GM12874 (cell line): Measurements from ENCODE around the gene SAGE1.

Source experiments
- TF ChIP-seq, protein P1 (sequence below): IDR thresholded peaks from 2 replicates; pipeline ENCODE4 v1.5.1; 2011; ENCODE audit warnings: low read depth, mild to moderate bottlenecking, control low read depth, low read length, moderate library complexity; ENCODE audit not compliant: insufficient read depth

Gene SAGE1

DNA sequence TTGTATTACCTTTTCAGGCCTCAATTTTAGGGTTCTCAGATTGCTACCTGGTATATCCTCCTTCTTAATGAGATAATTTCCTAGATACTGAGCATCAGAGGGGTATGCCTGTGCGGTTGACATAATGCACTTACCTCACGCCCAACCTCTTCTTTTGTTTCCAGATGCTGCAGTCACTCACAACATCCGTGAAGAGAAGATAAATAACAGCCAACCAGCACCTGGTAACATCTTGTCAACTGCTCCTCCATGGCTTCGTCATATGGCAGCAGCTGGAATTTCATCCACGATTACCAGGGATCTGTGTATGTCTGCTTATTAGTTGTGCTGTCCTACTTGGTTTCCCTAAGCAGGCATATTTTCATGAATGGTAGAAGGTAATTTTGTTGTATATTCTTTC, 16.7 kb downstream of the SAGE1 start:
- TF ChIP-seq, protein P1, sequence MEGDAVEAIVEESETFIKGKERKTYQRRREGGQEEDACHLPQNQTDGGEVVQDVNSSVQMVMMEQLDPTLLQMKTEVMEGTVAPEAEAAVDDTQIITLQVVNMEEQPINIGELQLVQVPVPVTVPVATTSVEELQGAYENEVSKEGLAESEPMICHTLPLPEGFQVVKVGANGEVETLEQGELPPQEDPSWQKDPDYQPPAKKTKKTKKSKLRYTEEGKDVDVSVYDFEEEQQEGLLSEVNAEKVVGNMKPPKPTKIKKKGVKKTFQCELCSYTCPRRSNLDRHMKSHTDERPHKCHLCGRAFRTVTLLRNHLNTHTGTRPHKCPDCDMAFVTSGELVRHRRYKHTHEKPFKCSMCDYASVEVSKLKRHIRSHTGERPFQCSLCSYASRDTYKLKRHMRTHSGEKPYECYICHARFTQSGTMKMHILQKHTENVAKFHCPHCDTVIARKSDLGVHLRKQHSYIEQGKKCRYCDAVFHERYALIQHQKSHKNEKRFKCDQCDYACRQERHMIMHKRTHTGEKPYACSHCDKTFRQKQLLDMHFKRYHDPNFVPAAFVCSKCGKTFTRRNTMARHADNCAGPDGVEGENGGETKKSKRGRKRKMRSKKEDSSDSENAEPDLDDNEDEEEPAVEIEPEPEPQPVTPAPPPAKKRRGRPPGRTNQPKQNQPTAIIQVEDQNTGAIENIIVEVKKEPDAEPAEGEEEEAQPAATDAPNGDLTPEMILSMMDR, result no peak

DNA sequence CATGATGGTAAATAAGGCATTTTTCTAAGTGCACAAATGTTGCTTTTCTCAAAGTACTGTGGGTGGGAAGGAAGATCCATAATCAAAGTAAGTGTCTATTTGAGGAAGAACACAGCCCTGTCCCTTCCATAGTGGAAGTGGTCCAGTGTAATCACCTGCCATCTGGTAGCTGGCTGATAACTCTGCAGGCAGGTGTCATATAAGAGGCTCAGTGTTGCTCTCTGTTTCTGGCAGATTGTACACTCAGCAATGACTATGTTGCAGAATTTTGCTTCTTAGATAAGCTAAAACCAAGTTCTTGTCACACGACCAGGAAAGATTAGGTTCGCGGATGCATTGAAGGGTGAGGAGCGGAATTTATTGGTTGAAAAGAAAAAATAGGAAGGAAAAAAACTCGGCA, 20.9 kb downstream of the SAGE1 start:
- TF ChIP-seq, protein P1, result no peak

DNA sequence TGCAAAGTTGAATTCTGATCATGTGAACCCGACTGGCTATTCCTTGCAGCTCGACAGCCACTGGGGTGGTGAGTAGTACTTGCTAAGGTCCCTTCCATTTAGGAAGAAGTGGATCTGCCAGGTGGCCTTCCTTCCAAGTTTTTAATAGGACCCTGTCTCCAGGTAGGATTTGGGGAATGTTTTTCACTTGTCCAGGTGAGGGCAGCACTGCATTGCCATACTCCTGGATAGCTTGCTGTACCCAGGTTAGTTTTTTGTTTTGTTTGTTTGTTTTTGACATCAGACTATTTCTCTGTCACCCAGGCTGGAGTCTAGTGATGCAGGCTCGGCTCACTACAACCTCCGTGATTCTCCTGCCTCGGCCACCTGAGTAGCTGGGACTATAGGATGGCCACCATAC, 29.8 kb downstream of the SAGE1 start:
- TF ChIP-seq, protein P1, result no peak

DNA sequence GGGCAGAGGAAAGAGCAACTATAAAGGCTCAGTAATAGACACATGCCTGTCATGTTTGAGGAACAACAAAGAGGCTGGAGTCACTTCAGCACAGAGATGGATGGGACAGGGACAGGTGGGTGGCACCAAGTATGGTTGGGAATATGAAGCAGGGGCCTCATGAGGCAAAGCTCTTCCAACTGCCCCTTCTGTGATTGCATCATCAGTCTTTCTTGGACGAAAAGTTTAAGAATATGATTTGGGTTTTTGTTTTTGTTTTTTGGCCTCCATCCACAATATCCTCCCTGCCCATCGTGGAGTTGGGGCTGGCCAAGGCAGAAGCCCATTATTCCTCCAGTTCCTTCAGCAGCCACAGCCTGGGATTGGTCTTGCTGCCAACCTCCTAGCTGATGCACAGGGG, 34.4 kb downstream of the SAGE1 start:
- TF ChIP-seq, protein P1, result no peak

DNA sequence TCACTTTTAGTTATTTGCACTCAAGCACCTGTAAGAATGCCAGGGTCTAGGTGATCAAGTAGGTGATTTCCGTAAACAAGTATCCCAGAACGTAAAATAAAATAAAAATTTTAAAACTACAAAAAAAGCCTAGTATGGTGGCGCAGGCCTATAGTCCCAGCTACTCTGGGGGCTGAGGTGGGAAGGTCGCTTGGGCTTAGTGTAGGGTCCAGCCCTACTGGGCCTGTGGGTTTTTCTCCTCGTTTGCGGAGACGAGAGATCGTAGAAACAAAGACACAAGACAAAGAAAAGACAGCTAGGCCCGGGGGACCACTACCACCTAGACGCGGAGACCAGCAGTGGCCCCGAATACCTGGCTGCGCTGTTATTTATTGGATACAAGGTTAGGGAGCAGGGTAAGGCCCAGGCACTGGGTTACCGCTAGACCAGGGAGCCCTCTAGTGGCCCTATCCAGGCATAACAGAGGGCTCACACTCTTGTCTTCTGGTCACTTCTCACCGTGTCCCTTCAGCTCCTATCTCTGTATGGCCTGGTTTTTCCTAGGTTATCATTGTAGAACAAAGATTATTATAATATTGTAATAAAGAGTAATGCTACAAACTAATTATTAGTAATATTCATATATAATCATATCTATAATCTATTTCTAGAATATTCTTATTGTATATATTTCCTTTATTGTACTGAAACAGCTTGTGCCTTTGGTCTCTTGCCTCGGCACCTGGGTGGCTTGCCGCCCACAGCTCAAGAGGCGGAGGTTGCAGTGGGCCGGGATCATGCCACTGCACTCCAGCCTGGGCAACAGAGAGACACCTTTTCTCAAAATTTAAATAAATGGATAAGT, 38.4 kb downstream of the SAGE1 start:
- TF ChIP-seq, protein P1, result peak; percentile 65

DNA sequence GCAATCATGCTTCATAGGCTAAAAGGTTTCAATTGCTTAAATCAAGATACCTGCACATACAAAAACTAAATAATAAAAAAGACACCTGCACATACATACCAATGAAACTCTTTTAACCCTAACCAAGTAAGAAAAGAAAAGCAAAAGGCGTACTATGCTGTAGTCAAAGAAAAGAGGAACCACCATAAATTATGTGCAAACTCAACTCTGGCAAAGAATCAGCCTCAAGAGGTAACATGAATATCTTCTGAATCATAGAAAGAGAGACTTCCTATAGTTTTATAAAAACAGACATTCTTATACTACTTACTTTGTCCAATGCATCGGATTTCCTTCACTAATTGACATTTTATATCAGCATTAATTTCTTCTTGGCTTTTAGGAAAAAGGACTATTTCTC, 51.0 kb downstream of the SAGE1 start:
- TF ChIP-seq, protein P1, result no peak

DNA sequence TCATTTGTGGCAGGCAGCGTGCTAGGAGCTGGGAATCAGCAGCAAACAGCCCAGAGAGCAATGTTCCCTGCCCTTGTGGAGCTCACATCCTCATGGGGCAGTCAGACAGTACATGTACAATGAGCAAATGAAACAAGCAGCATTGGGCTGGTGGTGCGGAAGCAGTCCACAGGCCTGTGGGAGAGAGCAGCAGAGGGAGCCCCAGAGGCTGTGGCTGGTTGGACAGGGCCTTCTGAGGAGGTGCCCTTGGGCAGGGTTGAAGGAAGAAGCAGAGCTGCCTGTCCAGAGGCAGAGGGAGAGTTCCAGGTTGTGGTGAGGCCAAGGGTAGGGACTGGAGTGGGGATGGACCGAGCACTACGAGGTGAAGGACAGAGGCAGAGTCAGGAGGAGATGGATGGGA, 57.8 kb downstream of the SAGE1 start:
- TF ChIP-seq, protein P1, result no peak
